RWPE1 (cell line): ENCODE measurements around the gene U2AF1L4.

Source experiments
- CTCF ChIA-PET: fragments of 350-600 bp; sonication (Branson Sonifier 250); formaldehyde crosslinking; extraction: SDS; loops from one replicate; lab custom pipeline; 2021; lab: Yijun Ruan, JAX
- POLR2A ChIA-PET: fragments of 400-600 bp; formaldehyde crosslinking; extraction: SDS; loops from one replicate; lab custom pipeline; 2020; ENCODE audit warnings: antibody characterized with exemption; ENCODE audit not compliant: low non-redundant PET; lab: Yijun Ruan, JAX
- DNase-seq: peaks from one replicate; pipeline ENCODE4 v3.0.0; 2012; ENCODE audit warnings: low spot score
- H3K27ac ChIP-seq: fragments of 450-650 bp; 2 replicates; pipeline ENCODE4 v1.5.1; 2017
- CTCF ChIP-seq: fragments of 450-650 bp; conservative IDR thresholded peaks from 2 replicates; pipeline ENCODE4 v1.5.1; 2017; ENCODE audit warnings: low read depth, mild to moderate bottlenecking

Gene U2AF1L4

DNA sequence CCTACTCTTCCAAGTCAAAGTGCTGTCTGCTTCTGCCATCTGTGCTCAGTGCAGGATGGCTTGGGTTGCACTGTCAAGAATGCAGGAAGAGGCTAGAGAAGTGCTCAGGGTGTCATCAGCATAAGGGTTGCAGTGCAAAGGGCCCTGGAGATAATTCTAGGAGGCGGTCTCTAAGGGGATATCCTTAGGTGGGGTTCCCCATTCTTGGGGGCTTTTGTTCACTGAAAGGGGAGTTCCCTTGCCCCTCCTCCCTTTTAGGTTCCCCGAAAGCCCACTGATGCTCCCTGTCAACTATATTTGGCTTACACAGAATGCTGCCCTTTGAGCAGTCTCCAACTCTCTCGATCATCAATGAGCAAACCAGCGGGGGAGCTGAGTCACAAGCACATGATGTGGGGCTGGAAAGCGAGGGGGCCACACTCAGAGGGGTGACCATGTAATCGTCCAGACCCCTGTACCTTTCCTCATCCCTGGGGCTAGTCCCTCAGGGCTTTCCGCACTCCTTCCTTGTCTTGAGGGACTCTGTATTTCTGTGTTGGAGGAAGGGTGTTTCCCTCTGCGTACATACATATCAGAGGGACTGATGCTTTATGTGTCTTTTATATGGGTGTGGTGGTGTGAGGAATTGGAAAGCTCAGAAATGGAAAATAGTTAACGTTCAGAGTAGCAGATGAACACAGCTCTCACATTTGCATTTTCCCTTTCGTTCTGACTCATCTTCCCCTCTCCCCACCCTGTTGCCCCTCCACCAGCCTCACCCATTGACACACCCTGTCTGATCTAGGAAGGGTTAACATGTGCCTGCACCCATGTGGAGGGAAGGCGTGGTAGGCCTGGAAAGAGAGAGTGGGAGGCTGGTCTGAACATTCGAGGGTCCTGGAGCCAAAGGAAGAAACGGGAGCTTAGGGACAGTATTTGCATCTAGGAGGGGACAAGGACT, 34.2 kb downstream of the U2AF1L4 start:
- ChIA-PET POLR2A (no interaction called here), CTCF (interaction anchor here (0.6 kb wide), 1 partner anchor 16 kb away, joined by 3 read pairs; no protein-coding TSS in a partner anchor)
- no peak for DNase-seq
- peak overlapping the region; percentile 53 for H3K27ac ChIP-seq
- no peak for TF ChIP-seq CTCF

- CTCF ChIA-PET: no interaction called here
- no peak for DNase-seq
Observed at GRCh38 chr19:35708391-35708790, 36.8 kb downstream of the U2AF1L4 start.

DNA sequence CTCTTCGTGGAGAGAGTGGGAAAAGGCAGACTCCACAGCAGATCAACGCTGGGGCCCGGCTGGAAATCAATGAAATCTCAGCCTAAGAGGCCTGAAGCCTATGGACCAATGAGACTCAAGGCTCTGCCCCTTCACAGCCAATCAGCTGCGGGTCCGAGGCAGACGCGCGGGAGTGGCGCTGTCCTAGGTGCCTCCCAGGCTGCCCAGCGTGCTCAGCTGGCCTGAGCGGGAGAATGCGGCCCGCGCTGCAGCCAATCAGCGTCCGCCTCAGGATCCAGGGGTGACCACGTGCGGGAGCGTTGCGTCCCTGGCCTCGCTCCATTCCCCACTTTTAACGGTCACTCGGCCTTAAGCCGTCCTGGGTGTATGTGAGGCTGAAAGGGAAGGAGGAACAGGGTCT, 41.0 kb downstream of the U2AF1L4 start, which contains the start of gene ZBTB32:
ZBTB32 (plus strand) TSS at position 341 of the 400 bp plus-strand sequence. CDS start 10,069 bp downstream, outside the sequence.
- peak; percentile 75 for DNase-seq
- CTCF ChIA-PET: no interaction called here
- POLR2A ChIA-PET: no interaction called here
- H3K27ac ChIP-seq: no peak within 1 kb of the TSS
- TF ChIP-seq CTCF: no peak

More at GRCh38 chr19:35708391-35708790, 36.8 kb downstream of the U2AF1L4 start:
- no peak for TF ChIP-seq CTCF
- POLR2A ChIA-PET: no interaction called here
- no peak overlapping the region for H3K27ac ChIP-seq

GRCh38 chr19:35703343-35703742, 41.9 kb downstream of the U2AF1L4 start:
- CTCF ChIA-PET: interaction anchor here (0.7 to 1.8 kb wide), 2 partner anchors 9 to 62 kb away, joined by 4 to 8 read pairs; no protein-coding TSS in a partner anchor
- H3K27ac ChIP-seq: no peak overlapping the region; the same call in 1 of the 2 replicates
- no peak for DNase-seq
- no peak for TF ChIP-seq CTCF
- POLR2A ChIA-PET: interaction anchor here (1.1 kb wide), 1 partner anchor 46 kb away, joined by 3 read pairs; no protein-coding TSS in a partner anchor

DNA sequence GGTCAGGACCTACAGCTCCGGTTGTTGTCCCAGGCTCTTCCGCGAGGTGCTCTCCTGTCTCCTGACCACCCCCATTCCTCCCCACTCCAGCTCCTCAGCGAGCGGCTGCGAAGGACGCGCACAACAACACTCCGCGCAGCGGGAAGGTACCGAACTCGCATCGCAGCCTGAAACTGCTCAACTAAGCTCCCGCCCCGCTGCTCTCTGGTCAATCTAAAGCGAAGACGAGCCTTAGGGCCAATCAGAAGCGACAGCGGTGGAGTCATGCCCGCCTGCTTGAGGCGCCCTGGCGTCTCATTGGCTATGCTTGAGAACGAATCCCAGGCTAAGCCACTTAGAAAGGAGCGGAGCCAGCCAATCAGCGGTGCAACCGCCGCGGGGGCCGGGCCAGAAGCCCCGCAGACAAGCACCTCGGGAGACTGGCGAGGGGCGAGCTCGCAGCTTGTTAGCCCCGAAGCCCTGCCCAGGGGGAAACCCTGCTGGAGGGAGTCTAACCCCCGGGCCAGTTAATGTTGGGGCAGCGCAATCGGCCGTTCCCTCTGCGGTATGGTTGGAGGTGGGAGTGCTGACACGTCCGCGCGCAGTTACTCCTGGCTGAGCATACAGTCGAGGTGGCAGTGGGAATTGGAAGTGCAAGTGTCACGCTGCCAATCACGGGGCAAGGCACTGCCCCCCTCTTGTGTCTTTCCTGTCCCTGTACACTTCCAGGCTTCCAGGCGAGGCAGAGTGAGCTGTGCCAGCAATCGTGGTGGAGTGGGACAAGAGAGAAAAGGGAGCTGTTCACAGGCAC, 42.8 kb downstream of the U2AF1L4 start:
- TF ChIP-seq CTCF: no peak
- DNase-seq: peak; percentile 97
- peak overlapping the region; percentile 51 for H3K27ac ChIP-seq
- POLR2A ChIA-PET: interaction anchor here (0.6 to 1.1 kb wide), 2 partner anchors 27 to 47 kb away, joined by 3 read pairs; no protein-coding TSS in a partner anchor
- CTCF ChIA-PET: interaction anchor here (0.6 to 1.8 kb wide), 5 partner anchors 8 to 68 kb away, joined by 3 to 8 read pairs (median 4); no protein-coding TSS in a partner anchor

DNA sequence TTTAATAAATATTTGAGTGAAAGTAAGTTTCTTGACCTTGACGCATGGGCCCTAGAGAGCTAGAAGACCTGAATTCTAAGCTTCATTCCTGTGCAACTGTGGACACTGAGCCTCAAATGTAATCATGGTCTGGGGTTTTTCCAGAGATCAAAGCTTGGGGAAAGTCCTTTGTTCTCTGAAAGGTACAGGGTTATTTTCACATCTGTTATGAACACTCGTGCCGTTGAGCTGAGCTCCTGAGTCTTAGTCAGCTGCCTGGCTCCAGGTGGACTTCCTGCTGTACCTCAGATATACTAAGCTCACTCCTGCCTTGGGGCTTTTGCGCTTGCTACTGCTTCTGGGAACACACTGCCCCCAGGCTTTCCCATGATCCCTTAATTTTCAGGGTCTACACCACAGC, 48.4 kb downstream of the U2AF1L4 start:
- H3K27ac ChIP-seq: no peak overlapping the region
- ChIA-PET POLR2A (no interaction called here), CTCF (interaction anchor here (0.6 to 0.7 kb wide), 3 partner anchors 154 to 522 kb away, joined by 3 to 4 read pairs (median 3); no protein-coding TSS in a partner anchor)
- TF ChIP-seq CTCF: no peak
- DNase-seq: no peak
